Mesenchymal stem cell (in vitro differentiated cells and primary cell): Measurements from ENCODE around the gene DIPK1C.

ENCODE experiments used
- DNase-seq: peaks from one replicate; pipeline ENCODE4 v3.0.0-alpha.2; 2013
- H2AFZ ChIP-seq: one replicate; pipeline ENCODE4 v1.6.1; 2013; ENCODE audit warnings: low read depth, mild to moderate bottlenecking, control low read depth, inconsistent platforms, low read length, moderate library complexity
- H2AK5ac ChIP-seq: 2 replicates; pipeline ENCODE4 v1.6.1; 2013; ENCODE audit warnings: low read length, moderate library complexity, mild to moderate bottlenecking, inconsistent platforms; ENCODE audit not compliant: severe bottlenecking
- H2BK120ac ChIP-seq: one replicate; pipeline ENCODE4 v1.6.1; 2013; ENCODE audit warnings: low read depth, mild to moderate bottlenecking, inconsistent platforms, low read length, moderate library complexity
- H2BK12ac ChIP-seq, 2 experiments: one replicate each; pipeline ENCODE4 v1.6.1; 2013; ENCODE audit warnings: inconsistent platforms in 2 of 2, low read length in 2 of 2, mild to moderate bottlenecking in 2 of 2, moderate library complexity in 2 of 2, control low read depth in 1 of 2
- H2BK15ac ChIP-seq: one replicate; pipeline ENCODE4 v1.6.1; 2013; ENCODE audit warnings: mild to moderate bottlenecking, low read depth, inconsistent platforms; ENCODE audit not compliant: poor library complexity, severe bottlenecking
- H2BK5ac ChIP-seq: 2 replicates; pipeline ENCODE4 v1.6.1; 2013; ENCODE audit warnings: low read depth, mild to moderate bottlenecking, low read length, control low read depth, inconsistent platforms; ENCODE audit not compliant: poor library complexity, severe bottlenecking
- H3K14ac ChIP-seq, 2 experiments: one replicate each; pipeline ENCODE4 v1.6.1; 2013; ENCODE audit warnings: inconsistent platforms in 2 of 2, low read length in 2 of 2, control low read depth in 1 of 2, mild to moderate bottlenecking in 1 of 2, moderate library complexity in 1 of 2
- H3K18ac ChIP-seq, 2 experiments: one replicate each; pipeline ENCODE4 v1.6.1; 2013; ENCODE audit warnings: inconsistent platforms in 2 of 2, low read length in 2 of 2, control low read depth in 1 of 2, low read depth in 1 of 2, mild to moderate bottlenecking in 1 of 2
- H3K23ac ChIP-seq, 2 experiments: one replicate each; pipeline ENCODE4 v1.6.1; 2013; ENCODE audit warnings: inconsistent platforms in 2 of 2, low read length in 2 of 2, mild to moderate bottlenecking in 2 of 2, moderate library complexity in 2 of 2, control low read depth in 1 of 2
- H3K27ac ChIP-seq: 2 replicates; pipeline ENCODE4 v1.5.1; 2013; ENCODE audit warnings: mild to moderate bottlenecking, moderate library complexity, low read length, control low read depth, inconsistent platforms; ENCODE audit not compliant: poor library complexity, severe bottlenecking
- H3K27me3 ChIP-seq, 2 experiments: 2 replicates each; pipeline versions ENCODE4 v1.6.1 to v1.7.0; 2013; ENCODE audit warnings: low read length in 2 of 2, mild to moderate bottlenecking in 2 of 2, moderate library complexity in 2 of 2, control low read depth in 1 of 2, inconsistent platforms in 1 of 2; ENCODE audit not compliant: control insufficient read depth in 1 of 2, insufficient read depth in 1 of 2
- H3K36me3 ChIP-seq, 2 experiments: 2 replicates each; pipeline versions ENCODE4 v1.6.1 to v1.7.0; 2013; ENCODE audit warnings: low read length in 2 of 2, control low read depth in 1 of 2, inconsistent platforms in 1 of 2, low read depth in 1 of 2, mild to moderate bottlenecking in 1 of 2; ENCODE audit not compliant: insufficient read depth in 2 of 2, control insufficient read depth in 1 of 2
- H3K4ac ChIP-seq, 2 experiments: one replicate each; pipeline ENCODE4 v1.6.1; 2013; ENCODE audit warnings: inconsistent platforms in 2 of 2, low read length in 2 of 2, mild to moderate bottlenecking in 2 of 2, moderate library complexity in 2 of 2, control low read depth in 1 of 2, low read depth in 1 of 2
- H3K4me1 ChIP-seq: 2 replicates; pipeline ENCODE4 v1.6.1; 2013; ENCODE audit warnings: low read depth, low read length, control low read depth; ENCODE audit not compliant: control insufficient read depth, insufficient read depth
- H3K4me2 ChIP-seq: 2 replicates; pipeline ENCODE4 v1.6.1; 2013; ENCODE audit warnings: low read length, mild to moderate bottlenecking, inconsistent platforms; ENCODE audit not compliant: poor library complexity, severe bottlenecking
- H3K4me3 ChIP-seq, 2 experiments: 2 replicates each; pipeline versions ENCODE4 v1.5.1 to v1.7.0; 2013; ENCODE audit warnings: low read length in 2 of 2, mild to moderate bottlenecking in 2 of 2, control low read depth in 1 of 2, low read depth in 1 of 2; ENCODE audit not compliant: insufficient read depth in 1 of 2
- H3K79me1 ChIP-seq: replicated peaks from 2 replicates; pipeline ENCODE4 v1.6.1; 2013; ENCODE audit warnings: mild to moderate bottlenecking, control low read depth, low read length, inconsistent platforms; ENCODE audit not compliant: poor library complexity, severe bottlenecking
- H3K9ac ChIP-seq: 2 replicates; pipeline ENCODE4 v1.7.0; 2013; ENCODE audit warnings: mild to moderate bottlenecking, low read length, moderate library complexity
- H3K9me3 ChIP-seq: 2 replicates; pipeline ENCODE4 v1.7.0; 2013; ENCODE audit warnings: mild to moderate bottlenecking, low read length; ENCODE audit not compliant: control insufficient read depth
- H4K8ac ChIP-seq: one replicate; pipeline ENCODE4 v1.6.1; 2013; ENCODE audit warnings: inconsistent platforms, mild to moderate bottlenecking, low read length, moderate library complexity
- H4K91ac ChIP-seq: one replicate; pipeline ENCODE4 v1.6.1; 2013; ENCODE audit warnings: mild to moderate bottlenecking, low read length, inconsistent platforms
- WGBS: methylation state at CpG from one replicate; pipeline ENCODE4 v1.1.7; 2013; ENCODE audit warnings: mixed read lengths; 5-methylcytosine and 5-hydroxymethylcytosine counted together

DIPK1C gene

GRCh38 chr18:74465775-74466174 is 8.7 kb upstream of the DIPK1C start:
- 89% methylated on average over 4 of the region's 4 CpGs for WGBS
- Histone ChIP-seq H3K27me3 (peaks cover 26 to 40% of the 10 kb centered on the region in 2 experiments), H2AFZ (no peak overlapping the region), H3K14ac (no peak overlapping the region), H3K27ac (no peak overlapping the region), H2AK5ac (no peak overlapping the region), H3K4ac (no peak overlapping the region), H3K4me2 (no peak overlapping the region), H3K9me3 (no peaks in the 10 kb centered on the region), H3K36me3 (no peaks in the 10 kb centered on the region), H3K4me1 (no peaks in the 10 kb centered on the region), H3K23ac (no peak overlapping the region), H2BK5ac (no peak overlapping the region), H2BK12ac (no peak overlapping the region), H3K79me1 (no peaks in the 10 kb centered on the region), H2BK15ac (no peak overlapping the region), H4K91ac (no peak overlapping the region), H4K8ac (no peak overlapping the region), H3K9ac (no peak overlapping the region), H2BK120ac (no peak overlapping the region), H3K18ac (no peak overlapping the region), H3K4me3 (no peak overlapping the region)
- DNase-seq = no peak

DNA sequence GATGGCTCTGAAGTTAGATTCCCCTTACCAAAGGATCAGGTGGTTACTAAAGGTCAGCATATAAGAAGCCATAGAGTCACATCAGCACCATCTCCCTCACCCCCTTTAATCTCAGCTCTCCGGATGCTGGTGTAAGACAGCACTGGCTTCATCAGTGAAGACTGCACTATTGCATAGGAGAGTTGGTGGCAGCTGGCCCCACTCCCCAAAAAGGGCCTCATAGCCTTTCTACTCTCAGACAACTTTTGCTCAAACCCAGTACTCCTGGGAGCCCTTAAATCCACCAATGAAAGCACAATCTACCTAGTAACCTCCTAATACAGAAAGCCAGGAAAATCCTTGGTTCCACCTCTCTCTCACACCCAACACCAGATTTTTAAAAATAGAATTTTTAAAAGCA is 6.9 kb upstream of the DIPK1C start:
- DNase-seq = no peak
- Histone ChIP-seq H2AK5ac (no peak overlapping the region), H3K79me1 (no peaks in the 10 kb centered on the region), H3K27me3 (peaks cover 39 to 51% of the 10 kb centered on the region in 2 experiments), H2BK5ac (no peak overlapping the region), H2BK120ac (no peak overlapping the region), H2AFZ (no peak overlapping the region), H2BK12ac (no peak overlapping the region), H3K9ac (no peak overlapping the region), H3K9me3 (no peaks in the 10 kb centered on the region), H3K18ac (no peak overlapping the region), H3K4me1 (no peaks in the 10 kb centered on the region), H3K36me3 (no peaks in the 10 kb centered on the region), H4K8ac (no peak overlapping the region), H4K91ac (no peak overlapping the region), H3K4ac (no peak overlapping the region), H3K14ac (no peak overlapping the region), H3K4me2 (no peak overlapping the region), H3K23ac (no peak overlapping the region), H2BK15ac (no peak overlapping the region), H3K4me3 (no peak overlapping the region), H3K27ac (no peak overlapping the region)
- 89% methylated on average over 1 of the region's 1 CpG for WGBS

GRCh38 chr18:74463254-74463653 is 6.1 kb upstream of the DIPK1C start:
- Histone ChIP-seq H4K91ac (no peak overlapping the region), H2BK120ac (no peak overlapping the region), H2BK5ac (no peak overlapping the region), H3K36me3 (no peaks in the 10 kb centered on the region), H2BK15ac (no peak overlapping the region), H3K9ac (no peak overlapping the region), H3K27me3 (peaks cover 42 to 59% of the 10 kb centered on the region in 2 experiments), H3K18ac (no peak overlapping the region), H3K4me3 (no peak overlapping the region), H4K8ac (no peak overlapping the region), H3K4ac (no peak overlapping the region), H3K9me3 (no peaks in the 10 kb centered on the region), H3K27ac (no peak overlapping the region), H3K79me1 (no peaks in the 10 kb centered on the region), H3K4me1 (no peaks in the 10 kb centered on the region), H3K14ac (no peak overlapping the region), H2BK12ac (no peak overlapping the region), H2AFZ (no peak overlapping the region), H3K4me2 (no peak overlapping the region), H3K23ac (no peak overlapping the region), H2AK5ac (no peak overlapping the region)
- WGBS = 90% methylated on average over 6 of the region's 8 CpGs
- DNase-seq = no peak

DNA sequence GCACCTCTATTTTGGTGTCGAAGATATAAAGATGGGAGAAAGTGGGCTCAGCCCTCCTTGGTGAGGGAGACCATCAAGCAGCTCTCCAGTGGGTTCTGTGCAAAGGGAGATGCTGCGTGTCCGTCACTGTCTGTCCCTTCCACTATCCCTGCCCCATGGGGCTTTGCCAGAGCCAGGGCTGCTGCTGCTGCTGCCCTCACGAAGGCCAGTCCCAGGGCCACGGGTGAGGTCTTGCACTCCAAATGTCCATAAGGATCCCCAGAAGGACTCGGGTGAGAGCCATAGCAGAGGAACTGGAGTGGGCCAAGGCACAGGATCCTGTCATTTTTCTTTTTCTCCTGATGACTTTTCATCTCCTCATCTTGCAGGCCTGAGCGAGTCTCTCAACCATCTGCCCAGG is 3.7 kb upstream of the DIPK1C start:
- H2BK12ac ChIP-seq = no peak overlapping the region
- no peak overlapping the region for H3K4ac ChIP-seq
- H3K18ac ChIP-seq = no peak overlapping the region
- no peaks in the 10 kb centered on the region for H3K79me1 ChIP-seq
- H3K9me3 ChIP-seq = no peaks in the 10 kb centered on the region
- 89% methylated on average over 7 of the region's 7 CpGs for WGBS
- no peak overlapping the region for H2BK15ac ChIP-seq
- no peak for DNase-seq
- no peak overlapping the region for H3K4me3 ChIP-seq
- peaks cover 56 to 79% of the 10 kb centered on the region in 2 experiments for H3K27me3 ChIP-seq
- no peak overlapping the region for H3K27ac ChIP-seq
- no peak overlapping the region for H2AFZ ChIP-seq
- H4K8ac ChIP-seq = no peak overlapping the region
- H3K9ac ChIP-seq = no peak overlapping the region
- no peak overlapping the region for H2BK120ac ChIP-seq
- no peaks in the 10 kb centered on the region for H3K36me3 ChIP-seq
- H3K14ac ChIP-seq = no peak overlapping the region
- H2BK5ac ChIP-seq = no peak overlapping the region
- peaks cover 11% of the 10 kb centered on the region for H3K4me1 ChIP-seq
- H4K91ac ChIP-seq = no peak overlapping the region
- no peak overlapping the region for H3K4me2 ChIP-seq
- no peak overlapping the region for H2AK5ac ChIP-seq
- H3K23ac ChIP-seq = no peak overlapping the region
